Measurements from ENCODE around the gene FGF8.

DNA sequence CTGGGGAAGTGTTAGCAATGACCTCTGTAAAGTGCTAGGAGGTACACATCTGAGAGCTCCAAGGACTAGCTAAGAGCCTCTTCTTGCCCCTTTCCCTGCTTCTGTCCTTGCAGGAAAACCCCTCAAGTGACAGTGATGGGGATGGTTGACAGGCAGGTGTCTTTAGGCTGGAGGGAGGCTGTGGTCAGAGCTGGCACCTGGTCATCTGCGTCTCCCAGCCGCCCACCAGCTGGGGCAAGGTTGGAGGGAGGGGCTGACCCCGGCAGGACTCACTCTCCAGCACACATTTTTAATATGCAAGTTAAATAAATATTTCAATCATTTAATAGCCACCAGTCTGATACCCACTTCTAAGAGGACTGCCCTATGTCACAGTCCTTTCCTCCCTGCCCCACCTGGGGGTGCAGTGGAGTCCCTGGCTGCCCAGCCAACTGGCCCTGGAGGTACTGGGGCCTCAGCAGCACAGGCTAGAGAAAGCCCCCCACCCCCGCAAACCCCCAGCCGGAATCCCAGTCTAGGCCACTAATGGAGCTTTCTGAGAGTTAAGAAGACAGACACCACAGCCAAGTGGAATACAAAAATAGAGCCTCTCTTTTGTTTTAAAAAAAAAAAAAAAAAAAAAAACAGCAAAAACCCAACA is 6.3 kb downstream of the FGF8 start:
- TF ChIP-seq FOXM1 (IDR thresholded peaks at IDR 0.05; ENCODE audit: borderline replicate concordance) (no peak), BHLHE40 (IDR thresholded peaks at IDR 0.05; ENCODE audit: borderline replicate concordance) (no peak), NFRKB (IDR thresholded peaks at IDR 0.05) (no peak), FOXA1 (IDR thresholded peaks at IDR 0.05) (no peak), FOXK2 (IDR thresholded peaks at IDR 0.05) (no peak), ZNF384 (IDR thresholded peaks at IDR 0.05) (no peak), LEF1 (IDR thresholded peaks at IDR 0.05; ENCODE audit: borderline replicate concordance) (no peak), L3MBTL2 (conservative IDR thresholded peaks at IDR 0.05) (no peak), CTBP1 (IDR thresholded peaks at IDR 0.05; ENCODE audit: borderline replicate concordance) (no peak), TARDBP (IDR thresholded peaks at IDR 0.05) (no peak), SP1 (IDR thresholded peaks at IDR 0.05) (no peak), HDGF (IDR thresholded peaks at IDR 0.05; ENCODE audit: borderline replicate concordance) (no peak)

Measured in HEK293T (cell line).